K562 (cell line): ENCODE results near the gene FIS1. TPM values are rescaled to one million over a fixed set of nuclear protein-coding genes. Genes with fewer than 3 reads are reported as not detected.
A peak's percentile ranks its signal among the peaks of the same experiment; 100 is the strongest.

ENCODE experiments used
- ATAC-seq: fragments of 200-7000 bp; cut with Tn5 transposase; 3 replicates; pipeline ENCODE4 v1.9.1; 2020; ENCODE audit warnings: moderate library complexity
- BruUV-seq: library from RNA; stranded (reverse); fragments of 400-500 nt; replicated peaks from 2 replicates; lab custom pipeline; 2021; lab: Mats Ljungman, UMichigan
- CTCF ChIA-PET: fragments of 300-600 bp; formaldehyde crosslinking; extraction: SDS; loops from one replicate; lab custom pipeline; 2021; ENCODE audit warnings: low intra/inter-chr PET ratio; lab: Yijun Ruan, JAX
- POLR2A ChIA-PET: fragments of 300-600, 350-650 bp; sonication (Branson Sonifier 250); formaldehyde crosslinking; extraction: SDS; loops from one replicate; lab custom pipeline; 2021; ENCODE audit warnings: antibody characterized with exemption, inconsistent platforms; lab: Yijun Ruan, JAX
- DNase-seq, 4 experiments: peaks; one replicate each; pipeline versions ENCODE4 v3.0.0 to v3.0.0-alpha.2; 2011 to 2018; ENCODE audit warnings: low spot score in 3 of 4, mixed read lengths in 3 of 4; ENCODE audit errors: extremely low read depth in 1 of 4
- FAIRE-seq: peaks from 2 replicates; lab custom pipeline; 2011; peaks lifted over from hg19 to GRCh38; lab: Jason Lieb, UNC
- H2AFZ ChIP-seq: 2 replicates; pipeline ENCODE4 v1.6.0; 2011; ENCODE audit warnings: low read depth, low read length, control low read depth, inconsistent platforms
- H3K27ac ChIP-seq: fragments of 200-600 bp; 3 replicates; pipeline ENCODE4 v1.8.0; 2011; ENCODE audit warnings: low read depth, mild to moderate bottlenecking, control low read depth, inconsistent platforms, low read length, moderate library complexity, mixed read lengths; ENCODE audit errors: extremely low read depth
- H3K27me3 ChIP-seq, 2 experiments: fragments of 300-600 bp in 1 of 2; 2 replicates in 1 of 2; 3 replicates in 1 of 2; pipeline versions ENCODE4 v1.6.0 to v1.8.0; 2011; ENCODE audit warnings: inconsistent platforms in 2 of 2, low read length in 2 of 2, mild to moderate bottlenecking in 1 of 2, mixed read lengths in 1 of 2, moderate library complexity in 1 of 2; ENCODE audit not compliant: control insufficient read depth in 2 of 2, insufficient read depth in 2 of 2
- H3K36me3 ChIP-seq: fragments of 300-600 bp; 3 replicates; pipeline ENCODE4 v1.8.0; 2011; ENCODE audit warnings: mild to moderate bottlenecking, low read length, inconsistent platforms; ENCODE audit not compliant: control insufficient read depth, insufficient read depth
- H3K4me1 ChIP-seq, 2 experiments: fragments of 200-600 bp in 1 of 2; replicated peaks in 1 of 2; 2 replicates in 1 of 2; 3 replicates in 1 of 2; pipeline versions ENCODE4 v1.5.1 to v1.8.0; 2011; ENCODE audit warnings: inconsistent platforms in 2 of 2, low read length in 2 of 2, mild to moderate bottlenecking in 1 of 2, mixed read lengths in 1 of 2, moderate library complexity in 1 of 2; ENCODE audit not compliant: control insufficient read depth in 2 of 2, insufficient read depth in 2 of 2
- H3K4me2 ChIP-seq: 2 replicates; pipeline ENCODE4 v1.6.1; 2011; ENCODE audit warnings: low read length, control low read depth, inconsistent platforms, mixed read lengths; ENCODE audit not compliant: insufficient read depth
- H3K4me3 ChIP-seq: fragments of 200-600 bp; sonication (generic), shearing (Covaris generic); 2 replicates; pipeline ENCODE4 v1.5.1; 2016; ENCODE audit warnings: control low read depth, inconsistent platforms
- H3K79me2 ChIP-seq: fragments of 200-600 bp; 3 replicates; pipeline ENCODE4 v1.8.0; 2011; ENCODE audit warnings: low read length, inconsistent platforms; ENCODE audit not compliant: control insufficient read depth, insufficient read depth
- H3K9ac ChIP-seq, 2 experiments: 2 replicates each; pipeline versions ENCODE4 v1.6.0 to v1.6.1; 2011; ENCODE audit warnings: low read depth in 2 of 2, low read length in 2 of 2, control low read depth in 1 of 2, inconsistent platforms in 1 of 2, mild to moderate bottlenecking in 1 of 2, mixed read lengths in 1 of 2; ENCODE audit not compliant: insufficient read depth in 1 of 2
- H3K9me1 ChIP-seq: one replicate; pipeline ENCODE4 v1.6.0; 2011; ENCODE audit warnings: inconsistent platforms, mild to moderate bottlenecking, low read length, moderate library complexity; ENCODE audit not compliant: control insufficient read depth, insufficient read depth
- H3K9me3 ChIP-seq: replicated peaks from 2 replicates; pipeline ENCODE4 v1.5.1; 2011; ENCODE audit warnings: low read depth, low read length, inconsistent platforms; ENCODE audit not compliant: control insufficient read depth, insufficient read depth
- H4K20me1 ChIP-seq: replicated peaks from 2 replicates; pipeline ENCODE4 v1.6.1; 2011; ENCODE audit warnings: low read length, inconsistent platforms, mixed read lengths; ENCODE audit not compliant: control insufficient read depth, insufficient read depth
- CCNT2 ChIP-seq: IDR thresholded peaks from 2 replicates; pipeline ENCODE4 v1.6.1; 2011; ENCODE audit warnings: borderline replicate concordance, low read depth, mild to moderate bottlenecking, moderate library complexity, mixed read lengths, low read length; ENCODE audit not compliant: insufficient read length; ENCODE audit errors: extremely low read depth
- CHD1 ChIP-seq: fragments of 200-600 bp; sonication (generic); IDR thresholded peaks from one replicate; pipeline ENCODE4 v1.6.1; 2012; ENCODE audit warnings: mild to moderate bottlenecking, moderate library complexity, low read length, inconsistent platforms
- E2F6 ChIP-seq, 2 experiments: IDR thresholded peaks; 2 replicates each; pipeline ENCODE4 v1.6.1; 2011; ENCODE audit warnings: borderline replicate concordance in 1 of 2, control low read depth in 1 of 2, low read depth in 1 of 2, low read length in 1 of 2, mild to moderate bottlenecking in 1 of 2, mixed read lengths in 1 of 2, moderate library complexity in 1 of 2; ENCODE audit not compliant: insufficient read depth in 1 of 2, insufficient read length in 1 of 2, poor library complexity in 1 of 2, severe bottlenecking in 1 of 2; ENCODE audit errors: extremely low read depth in 1 of 2
- FOXP4 ChIP-seq: sonication (generic); formaldehyde crosslinking; IDR thresholded peaks from 2 replicates; pipeline ENCODE4 v1.8.0; 2022; ENCODE audit warnings: mild to moderate bottlenecking, missing genetic modification reagents, borderline replicate concordance
- MXI1 ChIP-seq: IDR thresholded peaks from 2 replicates; pipeline ENCODE4 v1.6.1; 2011; ENCODE audit warnings: low read depth, mild to moderate bottlenecking, improper control_type of control experiment, low read length
- POLR3G ChIP-seq: IDR thresholded peaks from 2 replicates; pipeline ENCODE4 v1.6.1; 2011; ENCODE audit not compliant: insufficient read length, insufficient replicate concordance; ENCODE audit errors: extremely low read depth
- SNIP1 ChIP-seq: fragments of 450-650 bp; IDR thresholded peaks from 2 replicates; pipeline ENCODE4 v1.7.1; 2017; ENCODE audit warnings: low read depth, mild to moderate bottlenecking
- ZEB2 ChIP-seq: fragments of 450-650 bp; IDR thresholded peaks from 2 replicates; pipeline ENCODE4 v1.6.1; 2016
- ZNF212 ChIP-seq: fragments of 450-650 bp; formaldehyde crosslinking; IDR thresholded peaks from 2 replicates; pipeline ENCODE4 v1.4.0; 2020; ENCODE audit warnings: mild to moderate bottlenecking
- WGBS: fragments of 100-300 bp; shearing (Covaris generic); methylation state at CpG from one replicate; pipeline ENCODE4 v1.1.6; 2016; ENCODE audit warnings: low coverage, mixed read lengths; ENCODE audit not compliant: insufficient coverage; ENCODE audit errors: missing lambda C conversion rate; 5-methylcytosine and 5-hydroxymethylcytosine counted together
- in situ Hi-C: fragments of 300-500 bp; cut with MboI; formaldehyde crosslinking; loops from 4 replicates; pipeline ENCODE4 v1.15.0; 2018; ENCODE audit warnings: inconsistent platforms, mixed read lengths
- intact Hi-C: fragments of 100-400 bp; cut with micrococcal nuclease; formaldehyde crosslinking; loops from 2 replicates; pipeline ENCODE4 v1.14.2; 2022
- polyA plus RNA-seq, 8 experiments: library from polyadenylated mRNA; depleted of rRNA in 4 of 8; stranded (reverse) in 5 of 8; unstranded in 3 of 8; fragments of >200 nt; fragmentation: Nextera tagmentation in 2 of 8; fragmentation: Illumina TruSeq in 1 of 8; extraction: Ambion mirVana in 2 of 8; extraction: Trizol in 1 of 8; gene quantifications; 2 replicates each; pipeline versions ENCODE4 v1.2.1 to v1.2.3, GENCODE V29; 2011 to 2014; ENCODE audit warnings: inconsistent platforms in 1 of 8, missing spikeins in 1 of 8
- total RNA-seq, 7 experiments: library from RNA; depleted of rRNA in 6 of 7; stranded (reverse); fragments of >200 nt in 6 of 7; fragmentation: Illumina TruSeq in 2 of 7; extraction: Trizol in 2 of 7; gene quantifications; 2 replicates each; pipeline versions ENCODE4 v1.2.1 to v1.2.3, GENCODE V29; 2011 to 2021; ENCODE audit warnings: low replicate concordance in 1 of 7
- TF ChIP-seq, protein P1 (sequence below): sonication (generic); formaldehyde crosslinking; IDR thresholded peaks from 2 replicates; pipeline ENCODE4 v1.8.0; 2022; ENCODE audit warnings: missing genetic modification reagents, mild to moderate bottlenecking, borderline replicate concordance
- TF ChIP-seq, protein P2 (sequence below): fragments of 450-650 bp; IDR thresholded peaks from 2 replicates; pipeline ENCODE4 v1.6.1; 2017; ENCODE audit warnings: mild to moderate bottlenecking, moderate library complexity

FIS1 gene
- total and polyA plus RNA-seq, 9 of the 15 experiments (the other 6 are each of a cell fraction or from before 2014, with no cell fraction given) = 86.0 to 257 (median 144) TPM

DNA sequence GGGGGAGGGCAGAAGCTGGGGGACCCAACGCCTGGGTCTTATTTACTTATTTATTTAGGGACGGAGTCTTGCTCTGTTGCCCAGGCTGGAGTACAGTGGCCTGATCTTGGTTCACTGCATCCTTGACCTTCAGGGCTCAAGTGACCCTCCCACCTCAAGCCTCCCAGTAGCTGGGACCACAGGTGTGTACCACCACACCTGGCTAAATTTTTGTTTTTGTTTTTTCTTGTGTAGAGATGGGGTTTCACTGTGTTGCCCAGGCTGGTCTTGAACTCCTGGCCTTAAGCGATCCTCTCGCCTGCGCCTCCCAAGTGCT is 42.3 kb downstream of the FIS1 start (continued):
- no peak for TF ChIP-seq POLR3G
- no peak for TF ChIP-seq MXI1

DNA sequence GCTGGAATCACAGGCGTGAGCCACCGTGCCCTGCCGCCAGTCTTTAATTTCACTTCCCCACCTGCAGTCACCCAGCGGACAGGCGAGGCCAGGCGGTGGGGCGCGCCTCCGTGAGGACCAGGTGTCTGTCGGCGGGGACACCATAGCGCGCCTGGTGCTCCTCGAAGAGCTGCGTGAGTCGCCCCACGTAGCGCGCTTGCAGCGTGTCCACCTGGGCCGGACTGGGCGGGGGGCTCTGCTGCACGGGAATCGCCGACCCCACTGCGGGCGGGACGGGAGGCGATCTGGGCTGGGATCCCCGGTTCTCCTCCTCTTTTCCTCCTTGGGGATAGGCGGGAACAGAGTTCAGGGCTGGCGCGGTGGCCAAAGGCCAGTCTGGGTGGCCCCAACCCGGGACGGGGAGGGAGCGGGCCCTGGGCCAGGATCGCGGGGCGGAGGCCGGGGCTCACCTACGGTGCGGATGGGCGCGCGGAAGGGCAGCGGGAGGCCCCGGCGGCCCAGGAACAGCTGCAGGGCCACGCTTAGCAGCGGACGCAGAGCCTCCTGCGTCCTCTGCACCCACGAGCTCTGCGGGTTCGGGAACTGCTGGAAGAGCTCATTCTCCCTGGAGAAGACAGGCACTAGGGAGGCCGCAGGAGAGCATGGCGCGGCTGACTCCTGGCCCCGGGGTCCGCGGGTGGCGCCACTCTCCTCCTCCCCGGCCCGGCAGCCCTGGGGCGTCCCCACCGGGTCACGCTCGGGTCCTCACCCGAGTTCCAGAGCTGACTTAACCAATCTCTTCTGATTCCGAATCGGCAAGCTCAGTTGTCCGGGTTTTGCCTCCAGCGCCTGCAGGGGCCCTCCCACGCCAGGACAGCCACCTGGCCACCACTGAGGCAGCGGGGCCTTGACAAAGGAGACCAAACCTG is 42.9 kb downstream of the FIS1 start:
- POLR2A ChIA-PET = interaction anchor here (0.6 to 1.5 kb wide), 2 partner anchors 14 to 37 kb away, joined by 3 to 8 read pairs; no protein-coding TSS in a partner anchor
- no peaks in the 10 kb centered on the region for H3K79me2 ChIP-seq
- ATAC-seq (no peak), FAIRE-seq (no peak), DNase-seq (peak in 1 of 4 experiments; percentile 18)
- BruUV-seq = no TSS peak
- H3K36me3 ChIP-seq = peaks cover 9% of the 10 kb centered on the region; the same call in 1 of the 3 replicates
- intact Hi-C loops (no loop called here), in situ Hi-C loops (no loop called here)
- H3K9me1 ChIP-seq = no peaks in the 10 kb centered on the region
- no peaks in the 10 kb centered on the region for H3K9me3 ChIP-seq
- peaks cover 9 to 37% of the 10 kb centered on the region in 2 experiments for H3K4me1 ChIP-seq
- H3K9ac ChIP-seq = peak overlapping the region in 1 of 2 experiments; percentile 64; a peak in 2 of 4 replicates
- H3K27me3 ChIP-seq = peaks cover 0 to 7% of the 10 kb centered on the region in 2 experiments; a peak in 1 of 5 replicates
- H4K20me1 ChIP-seq = no peaks in the 10 kb centered on the region
- WGBS = 66% methylated on average over 49 of the region's 75 CpGs
- no peak overlapping the region for H3K4me3 ChIP-seq
- H3K4me2 ChIP-seq = no peak overlapping the region
- H2AFZ ChIP-seq = no peak overlapping the region
- CTCF ChIA-PET = no interaction called here
- no peak overlapping the region for H3K27ac ChIP-seq
- TF ChIP-seq CHD1 = no peak
- no peak for TF ChIP-seq CCNT2
- TF ChIP-seq, protein P1, sequence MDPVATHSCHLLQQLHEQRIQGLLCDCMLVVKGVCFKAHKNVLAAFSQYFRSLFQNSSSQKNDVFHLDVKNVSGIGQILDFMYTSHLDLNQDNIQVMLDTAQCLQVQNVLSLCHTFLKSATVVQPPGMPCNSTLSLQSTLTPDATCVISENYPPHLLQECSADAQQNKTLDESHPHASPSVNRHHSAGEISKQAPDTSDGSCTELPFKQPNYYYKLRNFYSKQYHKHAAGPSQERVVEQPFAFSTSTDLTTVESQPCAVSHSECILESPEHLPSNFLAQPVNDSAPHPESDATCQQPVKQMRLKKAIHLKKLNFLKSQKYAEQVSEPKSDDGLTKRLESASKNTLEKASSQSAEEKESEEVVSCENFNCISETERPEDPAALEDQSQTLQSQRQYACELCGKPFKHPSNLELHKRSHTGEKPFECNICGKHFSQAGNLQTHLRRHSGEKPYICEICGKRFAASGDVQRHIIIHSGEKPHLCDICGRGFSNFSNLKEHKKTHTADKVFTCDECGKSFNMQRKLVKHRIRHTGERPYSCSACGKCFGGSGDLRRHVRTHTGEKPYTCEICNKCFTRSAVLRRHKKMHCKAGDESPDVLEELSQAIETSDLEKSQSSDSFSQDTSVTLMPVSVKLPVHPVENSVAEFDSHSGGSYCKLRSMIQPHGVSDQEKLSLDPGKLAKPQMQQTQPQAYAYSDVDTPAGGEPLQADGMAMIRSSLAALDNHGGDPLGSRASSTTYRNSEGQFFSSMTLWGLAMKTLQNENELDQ = no peak
- no peak for TF ChIP-seq ZEB2
- TF ChIP-seq, protein P2, sequence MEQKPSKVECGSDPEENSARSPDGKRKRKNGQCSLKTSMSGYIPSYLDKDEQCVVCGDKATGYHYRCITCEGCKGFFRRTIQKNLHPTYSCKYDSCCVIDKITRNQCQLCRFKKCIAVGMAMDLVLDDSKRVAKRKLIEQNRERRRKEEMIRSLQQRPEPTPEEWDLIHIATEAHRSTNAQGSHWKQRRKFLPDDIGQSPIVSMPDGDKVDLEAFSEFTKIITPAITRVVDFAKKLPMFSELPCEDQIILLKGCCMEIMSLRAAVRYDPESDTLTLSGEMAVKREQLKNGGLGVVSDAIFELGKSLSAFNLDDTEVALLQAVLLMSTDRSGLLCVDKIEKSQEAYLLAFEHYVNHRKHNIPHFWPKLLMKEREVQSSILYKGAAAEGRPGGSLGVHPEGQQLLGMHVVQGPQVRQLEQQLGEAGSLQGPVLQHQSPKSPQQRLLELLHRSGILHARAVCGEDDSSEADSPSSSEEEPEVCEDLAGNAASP = no peak
- TF ChIP-seq ZNF212 = no peak
- no peak for TF ChIP-seq SNIP1
- no peak for TF ChIP-seq FOXP4
- TF ChIP-seq E2F6 (IDR thresholded peaks at IDR 0.05; ENCODE audit: borderline replicate concordance in 1 of 2, extremely low read depth in 1 of 2, insufficient read depth in 1 of 2, insufficient read length in 1 of 2, low read depth in 1 of 2, low read length in 1 of 2, poor library complexity in 1 of 2, severe bottlenecking in 1 of 2) = no peak
